ENCODE measurements around the gene PRKN. TPM values are rescaled to one million over a fixed set of nuclear protein-coding genes. Genes with fewer than 3 reads are reported as not detected.

The PRKN gene
- total RNA-seq, 1 donor from 2014 or later: 7.9 TPM

DNA sequence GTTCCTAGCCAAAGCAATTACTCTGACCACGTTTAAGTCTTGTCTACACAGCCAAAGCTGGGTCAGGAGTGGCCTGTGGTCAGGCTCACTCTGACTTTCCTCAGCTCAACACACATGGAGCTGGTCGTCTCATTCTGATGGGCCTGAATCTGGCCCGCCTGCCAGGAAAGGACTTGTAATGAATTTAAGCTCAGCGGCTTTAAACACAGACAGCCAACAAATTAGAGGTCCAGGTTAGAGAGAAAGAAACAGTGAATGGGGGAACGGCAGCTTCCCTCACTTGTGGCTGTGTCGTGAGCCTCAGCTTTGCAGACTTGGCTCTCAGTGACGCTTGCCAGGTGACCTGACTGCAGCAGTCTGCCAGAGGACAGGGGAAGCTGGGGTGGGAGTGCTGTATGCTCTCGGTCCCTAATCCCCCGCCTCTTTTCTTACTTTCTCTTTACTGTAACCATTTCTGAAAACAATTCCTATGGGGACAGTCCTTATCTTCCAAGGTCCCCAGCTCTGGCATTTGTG is 1331.8 kb downstream of the PRKN start:
- no peak for DNase-seq (ENCODE audit: low spot score)

DNA sequence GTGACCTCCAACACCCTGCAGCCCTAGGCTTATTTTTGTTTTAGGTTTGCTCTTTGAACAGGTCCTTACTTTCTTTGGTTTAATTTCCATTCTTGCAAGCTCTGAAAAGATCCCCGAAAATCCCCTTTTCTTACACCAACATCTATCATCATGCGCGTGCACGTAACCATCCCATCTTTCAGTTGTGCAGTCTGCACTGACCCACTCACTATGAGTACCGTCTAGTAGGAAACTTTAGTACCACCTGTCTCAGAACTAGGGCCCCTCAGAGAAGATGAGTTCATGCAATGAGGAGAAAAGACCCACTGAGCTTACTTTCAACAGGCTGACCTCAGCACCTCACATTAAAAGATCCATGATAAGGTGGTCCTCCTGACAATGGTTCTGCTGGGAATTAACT is 1333.1 kb downstream of the PRKN start:
- DNase-seq (ENCODE audit: low spot score): no peak

DNA sequence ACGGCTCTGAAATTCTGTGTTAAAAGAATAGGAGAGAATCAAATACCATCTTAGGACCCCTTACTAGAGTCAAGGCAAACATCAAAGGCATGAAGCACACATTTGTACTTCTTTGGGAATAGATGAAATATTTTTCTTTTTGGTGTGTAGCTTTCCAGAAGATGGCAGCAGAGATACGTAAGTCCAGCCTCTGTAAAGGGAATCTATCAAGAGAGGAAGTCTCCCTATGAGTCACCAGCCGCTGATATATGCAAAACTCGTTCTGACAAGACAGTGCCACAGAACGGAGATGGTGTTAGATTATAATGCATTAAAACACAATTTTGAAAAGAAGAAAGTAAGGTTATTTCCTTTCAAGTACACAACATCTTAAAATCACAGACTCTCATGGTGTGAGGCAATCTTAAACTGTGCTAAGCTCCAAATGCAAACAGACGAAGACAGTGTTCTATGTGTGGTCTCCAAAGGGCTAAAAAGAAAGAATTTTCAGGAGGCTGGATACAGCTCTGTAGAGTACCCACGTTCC is 1333.7 kb downstream of the PRKN start:
- peak; percentile 92 for DNase-seq (ENCODE audit: low spot score)

DNA sequence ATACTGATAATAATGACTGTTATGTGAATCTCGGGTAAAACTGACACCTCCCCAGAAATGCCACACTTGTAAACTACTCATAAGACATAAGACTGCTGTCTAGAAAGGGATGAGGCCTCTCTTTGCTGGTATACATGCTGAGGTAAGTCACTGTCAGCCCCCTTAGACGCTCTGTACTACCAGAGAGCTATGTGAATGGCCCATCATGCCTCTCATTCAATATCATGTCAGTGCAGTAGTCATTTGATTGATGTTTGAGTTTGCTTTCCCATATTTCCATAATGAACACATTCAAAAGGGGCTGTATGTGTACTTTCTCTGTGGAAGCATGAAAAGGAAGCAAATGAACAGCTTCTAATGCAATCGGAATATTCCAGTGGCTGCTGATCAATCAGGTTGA is 1334.3 kb downstream of the PRKN start:
- no peak for DNase-seq (ENCODE audit: low spot score)

DNA sequence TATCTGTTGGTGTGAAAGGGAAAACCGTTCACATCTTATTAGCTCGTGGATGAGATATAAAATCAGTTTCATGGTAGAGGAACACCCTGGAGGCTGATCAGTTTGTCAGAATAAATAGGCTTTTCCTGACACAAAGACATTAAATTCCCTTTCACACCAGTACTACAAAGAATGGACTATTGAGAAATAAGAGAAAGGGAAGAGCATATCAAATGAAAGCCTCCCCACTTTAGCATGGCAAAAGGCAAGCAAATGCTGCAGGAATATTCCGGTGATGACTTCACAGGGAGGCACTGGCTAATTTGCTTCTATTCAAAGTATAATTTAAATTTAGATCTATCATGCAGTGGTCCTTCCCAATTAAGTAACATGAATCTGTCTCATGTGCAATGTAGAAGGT is 1337.8 kb downstream of the PRKN start:
- no peak for DNase-seq (ENCODE audit: low spot score)

GRCh38 chr6:161383951-161384350 is 1343.6 kb downstream of the PRKN start:
- no peak for DNase-seq (ENCODE audit: low spot score)

- DNase-seq (ENCODE audit: low spot score): peak; percentile 66
These were observed 1347.6 kb downstream of the PRKN start for GRCh38 chr6:161379834-161380582.

DNA sequence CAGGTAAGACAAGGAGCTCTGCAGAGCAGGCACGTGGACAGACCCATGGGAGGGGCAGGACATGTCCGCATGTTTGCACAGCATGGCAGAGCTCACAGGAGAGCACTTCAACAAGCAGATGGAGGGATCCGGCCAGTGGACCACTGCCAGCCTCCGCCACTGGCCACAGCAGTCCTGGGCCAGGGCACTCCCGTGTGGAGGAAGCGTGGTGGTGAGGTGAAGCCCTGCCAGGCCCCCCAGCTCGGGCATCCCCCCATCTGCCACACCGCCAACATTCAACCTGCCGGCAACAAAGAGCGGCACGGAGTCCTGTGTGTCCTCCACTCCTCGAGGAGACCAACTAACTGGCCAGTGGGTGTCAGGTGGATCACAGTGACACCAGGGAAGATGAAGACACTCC is 1349.5 kb downstream of the PRKN start:
- DNase-seq (ENCODE audit: low spot score): no peak

- no peak for DNase-seq (ENCODE audit: low spot score)
These were observed 1350.5 kb downstream of the PRKN start for GRCh38 chr6:161377116-161377515.

DNA sequence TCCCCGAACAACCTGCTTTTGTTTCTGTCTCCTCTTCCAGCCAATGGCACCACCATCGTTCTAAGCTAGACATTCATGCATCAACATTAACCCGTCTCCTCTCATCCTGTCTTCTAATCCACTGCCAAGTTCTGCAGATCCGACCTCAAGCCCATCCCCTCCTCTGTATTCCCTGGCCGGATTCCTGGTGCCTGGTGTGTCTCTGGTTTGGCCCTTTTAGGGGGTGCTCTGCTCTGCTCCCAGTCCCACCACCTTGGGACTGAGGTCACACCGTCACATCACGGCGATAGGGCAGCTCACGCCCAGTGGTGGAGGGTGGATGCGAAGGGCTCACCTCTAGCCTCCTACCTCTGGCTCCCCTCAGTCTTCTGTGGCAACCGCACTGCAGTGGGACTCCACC is 1351.2 kb downstream of the PRKN start:
- no peak for DNase-seq (ENCODE audit: low spot score)

- peak; percentile 42 for DNase-seq (ENCODE audit: low spot score)
These were observed 1352.3 kb downstream of the PRKN start for GRCh38 chr6:161374971-161375873.

DNA sequence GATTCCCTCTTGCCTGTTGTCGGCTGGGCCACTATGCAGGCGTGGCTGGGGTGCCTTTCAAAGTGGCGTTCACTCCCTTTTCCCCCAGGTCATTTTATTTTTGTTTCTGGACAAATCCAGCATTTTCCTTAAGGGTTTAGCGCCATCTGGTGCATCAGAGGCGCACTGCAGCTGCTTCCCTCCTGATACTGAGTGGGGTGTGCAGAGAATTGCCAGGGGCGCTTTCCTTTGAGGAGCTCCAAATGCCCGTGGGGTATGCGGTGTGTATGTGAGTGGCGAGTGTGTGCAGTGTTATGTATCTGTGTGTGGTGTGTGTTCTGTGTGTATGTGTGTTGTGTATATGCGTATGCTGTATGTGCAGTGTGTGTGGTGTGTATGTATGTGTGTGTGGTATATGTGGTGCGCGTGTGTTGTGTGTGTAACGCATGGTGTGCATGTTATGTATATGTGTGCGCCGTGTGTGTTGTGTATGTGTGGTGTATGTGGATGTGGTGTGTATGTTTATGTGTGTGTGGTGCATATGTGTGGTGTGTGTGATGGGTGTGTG is 1353.6 kb downstream of the PRKN start:
- DNase-seq (ENCODE audit: low spot score): peak; percentile 76

- no peak for DNase-seq (ENCODE audit: low spot score)
These were observed 1355.2 kb downstream of the PRKN start for GRCh38 chr6:161372422-161372793.

DNA sequence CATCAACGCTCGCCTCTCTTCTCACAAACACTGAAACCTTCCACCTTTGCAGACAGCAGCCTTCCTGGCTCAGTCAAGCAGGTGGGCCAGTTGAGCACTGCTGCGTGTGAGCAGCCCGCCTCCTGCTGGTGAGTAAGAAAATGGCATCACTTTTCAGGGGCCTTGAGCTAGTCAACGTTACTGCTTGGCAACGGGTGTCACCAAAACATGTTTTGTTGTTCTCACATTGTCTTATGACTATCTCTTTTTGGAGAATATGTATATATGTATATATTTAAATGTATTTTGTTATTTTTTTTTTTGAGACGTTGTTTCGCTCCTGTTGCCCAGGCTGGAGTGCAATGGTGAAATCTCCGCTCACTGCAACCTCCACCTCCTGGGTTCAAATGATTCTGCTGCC is 1356.7 kb downstream of the PRKN start:
- DNase-seq (ENCODE audit: low spot score): peak; percentile 56

- DNase-seq (ENCODE audit: low spot score): no peak
These were observed 1358.2 kb downstream of the PRKN start for GRCh38 chr6:161369339-161369738.

DNA sequence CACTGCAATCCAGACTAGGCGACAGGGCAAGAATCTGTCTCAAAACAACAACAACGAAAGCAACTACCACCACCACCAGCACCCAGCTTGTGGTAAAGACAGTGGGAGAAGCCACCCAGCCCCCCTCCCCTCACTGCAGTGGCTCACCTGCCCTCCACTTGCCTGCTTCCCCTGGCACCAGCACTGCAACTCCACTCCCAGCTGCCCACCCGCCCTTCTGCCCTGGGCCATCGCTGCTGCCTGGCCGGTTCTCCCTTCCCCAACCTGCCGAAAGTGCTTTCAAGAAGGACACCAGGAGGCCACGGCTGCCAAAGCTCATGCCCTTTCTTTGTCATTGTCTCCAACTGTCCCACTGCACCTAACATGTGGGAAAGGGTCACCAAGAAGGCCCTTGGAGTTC is 1359.1 kb downstream of the PRKN start:
- no peak for DNase-seq (ENCODE audit: low spot score)

DNA sequence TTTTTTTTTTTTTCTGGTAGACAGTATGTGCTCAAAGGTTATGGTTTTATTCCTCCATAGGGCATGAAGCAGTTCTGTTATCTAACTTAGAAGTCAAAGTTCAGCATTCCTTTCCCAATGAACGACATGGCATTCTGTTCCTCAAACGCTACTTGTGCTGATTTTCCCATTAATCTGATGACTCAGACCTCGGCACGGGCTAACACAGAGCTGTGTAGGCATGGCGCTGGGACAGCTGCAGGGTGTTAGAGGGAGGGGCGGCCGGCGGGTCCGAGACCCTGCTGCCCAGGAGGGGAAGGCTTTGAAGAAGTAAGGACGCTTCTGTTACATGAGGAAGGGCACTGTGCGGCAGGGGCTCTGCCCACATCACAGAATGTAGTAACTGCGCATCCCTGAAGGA is 1360.1 kb downstream of the PRKN start:
- DNase-seq (ENCODE audit: low spot score): no peak

- no peak for DNase-seq (ENCODE audit: low spot score)
These were observed 1361.2 kb downstream of the PRKN start for GRCh38 chr6:161366301-161366923.

- no peak for DNase-seq (ENCODE audit: low spot score)
These were observed 1361.9 kb downstream of the PRKN start for GRCh38 chr6:161365633-161366032.

DNA sequence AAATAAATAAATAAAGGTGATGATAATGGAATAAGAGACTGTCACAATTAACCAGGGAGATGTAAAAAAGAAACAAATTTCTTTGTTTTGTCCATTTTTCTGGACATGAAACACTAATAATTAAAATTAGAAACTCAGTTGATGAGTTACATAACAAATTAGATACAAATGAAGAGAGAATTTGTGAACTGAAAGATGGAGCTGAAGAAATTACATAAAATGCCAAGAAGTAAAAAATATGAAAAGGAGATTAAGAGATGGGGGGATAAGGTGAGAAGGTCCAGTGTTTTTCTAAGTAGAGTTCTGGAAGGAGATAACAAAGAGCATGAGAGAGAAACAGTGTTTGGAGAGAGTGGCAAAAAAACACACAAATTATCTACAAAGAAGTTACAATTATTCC is 1364.3 kb downstream of the PRKN start:
- DNase-seq (ENCODE audit: low spot score): no peak

- DNase-seq (ENCODE audit: low spot score): no peak
These were observed 1365.3 kb downstream of the PRKN start for GRCh38 chr6:161362266-161362665.

DNA sequence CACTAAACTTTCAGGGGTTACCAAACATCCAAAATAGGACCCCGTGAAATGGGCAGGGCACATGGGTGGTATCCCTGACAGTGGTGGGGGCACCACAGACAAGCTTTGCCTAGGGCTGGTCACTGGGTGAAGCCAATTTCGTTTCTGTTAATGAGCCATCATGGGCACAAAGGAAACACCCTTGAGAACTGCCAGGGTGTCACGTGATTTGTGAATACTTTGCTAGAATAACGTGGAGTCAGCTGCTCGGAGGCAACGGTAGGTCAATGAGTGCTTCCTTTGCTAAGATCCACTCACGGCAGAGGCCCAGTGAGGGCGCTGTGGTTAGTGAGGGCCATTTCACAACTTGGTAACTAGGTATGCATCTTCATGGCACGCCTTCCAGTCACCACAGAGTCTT is 1366.0 kb downstream of the PRKN start:
- no peak for DNase-seq (ENCODE audit: low spot score)
